NB4 (cell line): ENCODE measurements around the gene SLC7A4.

ENCODE experiments used
- DNase-seq: peaks from one replicate; pipeline ENCODE4 v3.0.0; 2010; ENCODE audit warnings: low read depth
- H3K4me3 ChIP-seq: one replicate; pipeline ENCODE4 v1.5.1; 2011; ENCODE audit warnings: mild to moderate bottlenecking, low read depth, low read length, moderate library complexity
- MYC ChIP-seq: IDR thresholded peaks from 2 replicates; pipeline ENCODE4 v1.6.1; 2011; ENCODE audit warnings: low read depth, low read length
- POLR2A ChIP-seq: IDR thresholded peaks from 2 replicates; pipeline ENCODE4 v1.6.1; 2011; ENCODE audit warnings: mild to moderate bottlenecking; ENCODE audit not compliant: insufficient read length; ENCODE audit errors: extremely low read depth
- TF ChIP-seq, protein P1 (sequence below): IDR thresholded peaks from 2 replicates; pipeline ENCODE4 v1.6.1; 2011; ENCODE audit warnings: low read depth, low read length
- TF ChIP-seq, protein P2 (sequence below): IDR thresholded peaks from one replicate; pipeline ENCODE4 v1.5.1; 2012; ENCODE audit warnings: low read depth, low read length

Gene SLC7A4

DNA sequence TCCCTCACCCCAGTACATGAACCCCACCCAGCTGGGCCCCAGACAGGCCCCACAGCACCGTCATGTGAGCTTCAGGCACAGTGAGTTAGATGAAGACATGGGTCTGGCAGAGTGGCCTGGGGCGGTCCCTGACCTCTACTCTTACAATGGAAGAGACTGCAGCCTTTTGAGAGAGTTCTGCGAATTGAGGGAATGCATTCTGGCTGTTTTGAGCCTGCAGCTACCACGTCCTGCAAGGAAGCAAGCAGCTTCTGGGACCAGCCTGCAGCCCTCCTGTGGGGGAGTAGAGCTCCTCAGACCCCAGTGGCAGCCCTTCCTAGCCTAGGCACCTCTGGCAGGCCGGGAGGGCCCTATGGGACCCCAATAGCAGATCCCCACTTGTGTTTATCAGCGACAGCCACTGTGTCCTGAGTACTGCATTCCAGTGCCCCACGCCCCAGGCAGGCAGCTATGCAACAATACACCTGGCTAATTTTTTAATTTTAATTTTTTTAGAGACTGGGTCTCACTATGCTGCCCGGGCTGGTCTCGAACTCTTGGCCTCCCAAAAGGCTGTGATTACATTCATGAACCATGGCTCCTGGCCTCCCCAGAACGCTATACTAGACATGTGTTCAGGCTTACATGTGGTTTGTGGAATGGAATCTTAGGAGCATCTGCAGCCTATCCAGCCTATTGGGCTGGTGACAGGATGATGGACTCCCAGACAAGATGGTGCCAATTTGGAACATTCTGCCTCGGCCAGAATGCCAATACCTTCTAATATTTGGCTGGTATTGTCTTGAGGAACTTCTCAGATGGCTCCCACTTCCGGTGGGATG is 717 bp upstream of the SLC7A4 start:
- DNase-seq, result no peak
- TF ChIP-seq, protein P1, sequence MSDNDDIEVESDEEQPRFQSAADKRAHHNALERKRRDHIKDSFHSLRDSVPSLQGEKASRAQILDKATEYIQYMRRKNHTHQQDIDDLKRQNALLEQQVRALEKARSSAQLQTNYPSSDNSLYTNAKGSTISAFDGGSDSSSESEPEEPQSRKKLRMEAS, result no peak
- TF ChIP-seq POLR2A (no peak), MYC (no peak)
- TF ChIP-seq, protein P2, sequence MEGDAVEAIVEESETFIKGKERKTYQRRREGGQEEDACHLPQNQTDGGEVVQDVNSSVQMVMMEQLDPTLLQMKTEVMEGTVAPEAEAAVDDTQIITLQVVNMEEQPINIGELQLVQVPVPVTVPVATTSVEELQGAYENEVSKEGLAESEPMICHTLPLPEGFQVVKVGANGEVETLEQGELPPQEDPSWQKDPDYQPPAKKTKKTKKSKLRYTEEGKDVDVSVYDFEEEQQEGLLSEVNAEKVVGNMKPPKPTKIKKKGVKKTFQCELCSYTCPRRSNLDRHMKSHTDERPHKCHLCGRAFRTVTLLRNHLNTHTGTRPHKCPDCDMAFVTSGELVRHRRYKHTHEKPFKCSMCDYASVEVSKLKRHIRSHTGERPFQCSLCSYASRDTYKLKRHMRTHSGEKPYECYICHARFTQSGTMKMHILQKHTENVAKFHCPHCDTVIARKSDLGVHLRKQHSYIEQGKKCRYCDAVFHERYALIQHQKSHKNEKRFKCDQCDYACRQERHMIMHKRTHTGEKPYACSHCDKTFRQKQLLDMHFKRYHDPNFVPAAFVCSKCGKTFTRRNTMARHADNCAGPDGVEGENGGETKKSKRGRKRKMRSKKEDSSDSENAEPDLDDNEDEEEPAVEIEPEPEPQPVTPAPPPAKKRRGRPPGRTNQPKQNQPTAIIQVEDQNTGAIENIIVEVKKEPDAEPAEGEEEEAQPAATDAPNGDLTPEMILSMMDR, result no peak
- no peak overlapping the region for H3K4me3 ChIP-seq

GRCh38 chr22:21031545-21032036 is 770 bp downstream of the SLC7A4 start:
- no peak for DNase-seq
- TF ChIP-seq, protein P1, result no peak
- TF ChIP-seq MYC, result no peak
- no peak for TF ChIP-seq POLR2A
- TF ChIP-seq, protein P2, result no peak
- H3K4me3 ChIP-seq, result no peak overlapping the region

DNA sequence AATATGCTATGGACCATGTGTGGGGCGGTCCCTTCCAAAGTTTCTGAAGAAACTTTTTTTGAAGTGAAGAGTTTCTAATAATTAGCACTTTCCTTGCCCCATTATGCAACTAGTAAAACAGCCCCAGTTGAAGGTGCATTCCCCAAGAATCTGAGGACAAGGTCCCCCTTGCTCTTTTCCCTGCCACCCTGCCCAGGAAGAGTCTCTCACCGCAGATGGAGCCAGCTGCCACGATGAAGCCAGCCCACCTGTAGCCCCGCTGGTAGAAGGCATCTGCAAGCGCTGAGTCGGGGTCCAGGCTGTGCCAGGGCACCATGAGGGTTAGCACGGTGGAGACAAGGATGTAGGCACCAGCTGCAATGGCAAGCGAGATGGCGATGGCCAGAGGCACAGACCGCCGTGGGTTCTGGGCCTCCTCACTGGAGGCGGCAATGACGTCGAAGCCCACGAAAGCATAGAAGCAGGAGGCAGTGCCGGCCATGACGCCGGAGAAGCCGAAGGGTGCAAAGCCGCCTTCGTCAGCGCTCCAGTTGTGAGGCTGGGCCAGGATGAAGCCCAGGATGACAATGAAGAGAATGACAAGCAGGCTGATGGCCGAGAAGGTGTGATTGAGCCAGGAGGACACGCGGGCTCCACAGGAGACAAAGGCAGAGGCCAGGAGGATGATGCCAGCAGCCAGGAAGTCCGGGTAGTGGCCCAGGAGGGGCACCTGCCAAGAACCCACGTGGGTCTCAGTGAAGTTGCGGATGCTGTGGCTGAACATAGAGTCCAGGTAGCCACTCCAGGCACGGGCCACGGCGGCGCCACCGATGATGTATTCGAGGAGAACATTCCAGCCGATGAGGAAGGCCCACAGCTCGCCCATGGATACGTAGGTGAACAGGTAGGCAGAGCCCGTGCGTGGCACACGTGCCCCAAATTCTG is 1.5 kb downstream of the SLC7A4 start:
- no peak for TF ChIP-seq POLR2A
- TF ChIP-seq, protein P1, result no peak
- TF ChIP-seq, protein P2, result no peak
- TF ChIP-seq MYC, result no peak
- no peak overlapping the region for H3K4me3 ChIP-seq
- DNase-seq, result no peak

DNA sequence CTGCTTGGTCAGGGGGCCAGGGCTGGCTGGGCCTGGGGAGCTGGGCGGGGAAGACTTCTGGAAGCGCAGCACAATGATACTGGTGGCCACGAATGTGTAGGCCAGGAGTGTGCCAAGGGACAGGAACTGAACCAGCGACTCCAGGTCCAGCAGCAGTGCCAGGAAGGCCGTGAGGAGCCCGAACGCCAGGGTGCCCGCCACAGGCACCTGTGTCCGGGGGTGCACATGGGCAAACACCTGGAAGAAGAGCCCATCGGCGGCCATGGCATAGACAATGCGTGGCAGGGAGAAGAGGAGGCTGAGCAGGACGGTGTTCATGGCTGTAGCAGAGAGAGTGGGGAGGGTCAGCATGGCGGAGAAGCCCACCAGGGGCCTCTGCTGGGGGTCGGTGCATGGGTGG is 2.3 kb downstream of the SLC7A4 start:
- no peak for DNase-seq
- no peak overlapping the region for H3K4me3 ChIP-seq
- TF ChIP-seq, protein P2, result no peak
- no peak for TF ChIP-seq MYC
- no peak for TF ChIP-seq POLR2A
- TF ChIP-seq, protein P1, result no peak

GRCh38 chr22:21029486-21030025 is 2.8 kb downstream of the SLC7A4 start:
- no peak for DNase-seq

More at GRCh38 chr22:21029486-21030025, 2.8 kb downstream of the SLC7A4 start:
- H3K4me3 ChIP-seq, result no peak overlapping the region
- TF ChIP-seq, protein P2, result no peak
- TF ChIP-seq MYC, result no peak
- TF ChIP-seq, protein P1, result no peak
- no peak for TF ChIP-seq POLR2A
